ENCODE measurements around the gene STOML1.

The STOML1 gene, protein sequence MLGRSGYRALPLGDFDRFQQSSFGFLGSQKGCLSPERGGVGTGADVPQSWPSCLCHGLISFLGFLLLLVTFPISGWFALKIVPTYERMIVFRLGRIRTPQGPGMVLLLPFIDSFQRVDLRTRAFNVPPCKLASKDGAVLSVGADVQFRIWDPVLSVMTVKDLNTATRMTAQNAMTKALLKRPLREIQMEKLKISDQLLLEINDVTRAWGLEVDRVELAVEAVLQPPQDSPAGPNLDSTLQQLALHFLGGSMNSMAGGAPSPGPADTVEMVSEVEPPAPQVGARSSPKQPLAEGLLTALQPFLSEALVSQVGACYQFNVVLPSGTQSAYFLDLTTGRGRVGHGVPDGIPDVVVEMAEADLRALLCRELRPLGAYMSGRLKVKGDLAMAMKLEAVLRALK

DNA sequence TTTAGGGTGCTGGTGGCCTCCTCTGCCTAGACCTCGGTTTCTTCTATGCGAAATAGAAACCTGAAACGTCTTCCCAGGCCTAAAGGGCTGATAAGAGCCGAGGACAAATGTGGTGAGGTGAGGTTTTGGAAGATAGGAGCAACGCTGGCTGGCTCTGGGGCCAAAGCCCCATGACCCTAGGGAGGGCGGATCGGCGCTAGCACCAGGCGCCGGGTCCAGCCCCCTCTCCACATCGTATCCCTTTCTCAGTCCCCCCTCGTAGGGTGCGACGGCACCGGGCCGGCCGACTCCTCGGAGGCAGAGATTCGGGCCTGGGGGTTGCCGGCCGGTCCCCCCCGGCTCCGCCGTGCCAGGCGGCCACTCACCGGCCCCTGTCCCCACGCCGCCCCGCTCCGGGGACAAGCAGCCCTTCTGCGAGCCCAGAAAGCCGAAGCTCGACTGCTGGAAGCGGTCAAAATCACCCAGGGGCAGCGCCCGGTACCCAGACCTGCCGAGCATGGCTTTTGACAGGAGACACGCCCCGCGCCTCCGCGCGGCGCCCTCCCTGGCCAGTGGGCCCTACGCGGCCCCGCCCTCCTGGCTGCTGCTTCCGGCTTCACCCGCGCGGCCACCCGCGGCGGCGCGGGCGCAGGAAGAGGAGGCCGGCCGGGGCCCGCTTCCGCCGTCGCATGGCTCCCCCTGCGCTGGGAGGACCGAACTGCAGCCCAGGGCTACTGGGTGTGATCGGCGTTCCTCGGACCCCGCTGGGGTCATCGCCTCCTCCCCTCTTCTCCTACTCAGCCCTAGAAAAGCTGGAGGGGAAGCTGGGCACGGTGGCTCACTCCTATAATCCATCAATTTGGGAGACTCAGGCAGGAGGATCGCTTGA lies at the start of gene STOML1:
Gene STOML1 (minus strand): TSS at position 570 of the 868 bp plus-strand sequence. CDS start 72 bp downstream, at position 498.
- no peak for FAIRE-seq

DNA sequence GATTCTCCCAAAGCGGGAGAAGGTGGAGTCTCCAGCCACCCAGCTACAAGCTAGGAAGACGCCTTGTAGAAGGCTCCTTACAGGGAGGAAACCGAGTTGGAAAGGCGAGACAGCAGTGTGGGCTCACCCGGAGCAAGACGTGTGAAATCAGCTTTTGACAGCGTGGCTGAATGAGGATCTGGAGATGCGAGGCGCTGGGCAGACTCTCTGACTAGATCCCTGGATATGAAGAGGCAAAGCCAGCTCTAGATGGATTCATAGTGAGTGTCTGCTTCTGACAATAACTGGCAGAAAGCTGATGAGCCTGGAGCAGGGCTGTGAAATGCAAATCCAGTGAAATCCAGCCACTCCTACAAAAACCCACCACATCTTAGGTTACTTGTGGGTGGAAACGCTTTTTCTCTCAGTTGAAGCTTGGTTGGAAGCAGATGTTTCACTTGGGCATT lies 49.2 kb upstream of the STOML1 start:
- no peak for FAIRE-seq

DNA sequence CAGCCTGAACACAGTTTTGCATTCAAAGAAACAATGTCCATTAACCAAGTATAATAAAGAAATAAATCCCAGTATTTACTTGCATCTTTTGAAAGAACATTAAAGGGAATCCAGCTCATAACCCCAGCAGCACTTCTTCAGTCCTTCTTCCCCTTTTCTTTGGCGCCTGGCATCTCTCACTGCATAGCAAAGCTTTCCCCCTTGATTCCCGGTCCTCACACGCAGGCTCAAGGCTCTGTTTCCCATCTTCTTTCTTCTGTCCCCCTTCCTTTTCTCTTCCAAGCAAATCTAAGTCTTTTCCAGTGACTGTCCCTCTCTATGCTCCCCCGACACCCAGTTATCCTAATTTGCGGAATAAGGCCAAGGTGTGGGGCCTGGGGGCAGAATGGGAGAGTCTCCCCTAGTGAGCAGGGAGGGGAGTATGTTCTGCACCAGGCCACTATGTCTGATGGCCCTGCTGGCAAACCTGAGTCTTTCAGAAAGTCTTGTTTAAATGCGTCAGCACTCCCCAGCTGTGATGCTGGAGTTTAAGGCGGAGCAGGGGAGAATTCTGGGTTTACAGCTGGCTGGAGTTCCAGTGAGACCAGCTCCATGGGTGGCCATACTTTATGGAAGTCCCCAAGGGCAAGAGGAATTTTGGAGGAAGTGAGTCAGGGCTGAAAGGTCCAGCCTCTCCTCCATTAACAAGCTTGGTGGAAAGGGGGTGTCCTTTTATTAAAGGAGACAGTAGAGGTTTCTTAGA lies 48.2 kb upstream of the STOML1 start:
- no peak for FAIRE-seq

DNA sequence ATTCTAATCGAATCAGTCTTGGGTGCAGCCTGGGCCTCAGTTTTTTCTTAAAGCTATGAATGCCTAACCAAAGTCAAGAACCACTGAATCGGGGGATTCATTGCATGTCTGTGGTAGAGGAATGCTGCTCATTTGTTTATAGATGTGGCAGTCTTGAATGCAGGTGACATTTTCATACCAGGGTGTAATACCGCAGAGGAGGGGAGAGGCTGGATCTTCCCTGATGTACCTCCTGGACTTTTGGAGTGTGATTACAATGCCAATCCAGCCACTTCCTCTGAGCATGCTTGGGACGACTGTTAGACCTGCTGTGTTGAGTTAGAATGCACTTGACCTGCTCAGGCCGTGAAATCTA lies 47.5 kb upstream of the STOML1 start:
- FAIRE-seq = no peak

DNA sequence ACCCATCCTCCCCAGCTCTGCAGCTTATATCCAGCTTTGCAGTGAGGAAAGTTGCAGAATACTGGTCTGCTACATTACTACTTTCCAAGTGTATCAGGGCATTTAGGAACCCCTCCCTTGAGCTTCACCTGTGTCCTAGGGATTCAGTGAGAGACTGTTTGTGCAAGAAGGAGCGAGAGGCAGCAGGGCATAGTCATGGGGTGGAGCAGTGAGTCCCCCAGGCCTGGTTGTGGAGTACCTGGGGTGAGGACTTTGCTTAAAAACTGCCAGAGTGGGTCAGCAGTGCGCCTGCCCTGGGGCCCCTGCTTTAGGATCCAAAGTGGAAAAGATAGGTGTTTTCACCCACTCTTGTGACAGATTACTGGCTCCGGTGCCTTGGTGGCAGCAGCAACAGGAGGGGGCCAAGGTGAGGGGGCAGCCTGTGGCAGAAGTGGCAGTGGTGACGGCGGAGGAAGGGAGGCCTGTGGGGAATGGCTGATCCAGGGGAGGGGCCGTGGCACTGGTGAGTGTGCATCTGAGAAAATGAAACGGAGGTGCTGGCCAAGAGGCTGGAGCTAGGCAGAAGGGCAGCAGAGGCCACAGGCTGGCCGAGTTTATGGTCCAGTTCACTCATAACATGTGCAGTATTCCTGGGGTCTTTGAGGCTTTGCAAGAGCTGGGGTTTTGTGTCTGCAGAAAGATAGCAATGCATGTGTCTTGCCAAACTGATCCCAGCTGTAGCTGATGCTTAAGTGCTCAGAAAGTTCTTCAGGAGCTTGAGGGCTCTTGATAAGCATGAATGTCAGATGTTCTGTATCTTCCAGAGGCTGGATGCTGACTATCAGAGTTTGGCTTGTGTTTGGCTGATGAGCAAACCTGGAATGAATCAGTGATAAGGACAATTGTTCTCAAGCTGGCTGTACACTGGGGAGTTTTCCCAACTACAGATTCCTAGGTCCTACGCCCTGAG lies 46.9 kb upstream of the STOML1 start:
- no peak for FAIRE-seq

DNA sequence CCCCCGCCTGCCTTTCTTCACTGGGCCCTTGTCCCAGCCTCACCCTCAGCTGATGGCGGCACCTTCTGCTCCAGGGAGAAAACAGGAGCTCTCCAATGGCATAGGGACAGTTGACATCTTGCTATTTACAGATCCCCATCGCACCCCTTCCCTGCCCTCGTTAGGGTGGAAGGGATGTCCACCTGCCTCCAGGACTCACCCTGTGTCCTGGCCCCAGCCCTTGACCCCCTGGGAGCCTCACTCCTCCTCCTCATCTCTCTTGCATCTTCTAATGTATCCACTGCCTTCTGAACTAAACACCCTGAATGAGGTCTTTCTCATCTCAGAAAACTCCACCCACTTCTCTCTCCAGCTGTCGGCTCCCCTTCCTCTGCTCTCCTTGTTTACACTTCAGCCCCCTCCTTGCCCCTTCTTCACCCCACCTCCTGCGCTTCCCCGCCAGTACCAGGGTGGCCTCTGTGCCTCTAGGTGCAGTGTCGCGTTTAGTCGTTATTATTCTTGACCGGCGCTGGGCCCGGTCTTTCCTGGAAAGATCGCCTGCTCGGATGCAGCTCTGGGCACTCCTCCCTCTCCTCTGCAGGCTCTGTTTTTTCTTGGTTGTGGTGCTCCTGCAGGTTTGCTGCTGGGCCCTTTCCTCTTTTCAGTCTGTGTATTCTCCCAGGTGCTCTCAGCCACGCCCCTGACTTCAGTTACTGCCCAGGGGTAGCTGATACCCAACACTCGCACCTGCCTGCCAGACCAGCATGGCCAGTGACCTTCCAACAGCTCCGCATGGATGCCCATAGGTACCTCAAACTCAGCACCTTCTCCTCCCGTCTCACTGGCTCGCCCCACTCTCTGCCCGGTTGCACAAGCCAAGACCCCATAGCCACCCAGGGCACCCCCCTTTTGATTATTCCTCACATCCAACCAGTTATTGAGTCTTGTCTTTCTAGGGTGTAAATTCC lies 45.3 kb upstream of the STOML1 start:
- no peak for FAIRE-seq

DNA sequence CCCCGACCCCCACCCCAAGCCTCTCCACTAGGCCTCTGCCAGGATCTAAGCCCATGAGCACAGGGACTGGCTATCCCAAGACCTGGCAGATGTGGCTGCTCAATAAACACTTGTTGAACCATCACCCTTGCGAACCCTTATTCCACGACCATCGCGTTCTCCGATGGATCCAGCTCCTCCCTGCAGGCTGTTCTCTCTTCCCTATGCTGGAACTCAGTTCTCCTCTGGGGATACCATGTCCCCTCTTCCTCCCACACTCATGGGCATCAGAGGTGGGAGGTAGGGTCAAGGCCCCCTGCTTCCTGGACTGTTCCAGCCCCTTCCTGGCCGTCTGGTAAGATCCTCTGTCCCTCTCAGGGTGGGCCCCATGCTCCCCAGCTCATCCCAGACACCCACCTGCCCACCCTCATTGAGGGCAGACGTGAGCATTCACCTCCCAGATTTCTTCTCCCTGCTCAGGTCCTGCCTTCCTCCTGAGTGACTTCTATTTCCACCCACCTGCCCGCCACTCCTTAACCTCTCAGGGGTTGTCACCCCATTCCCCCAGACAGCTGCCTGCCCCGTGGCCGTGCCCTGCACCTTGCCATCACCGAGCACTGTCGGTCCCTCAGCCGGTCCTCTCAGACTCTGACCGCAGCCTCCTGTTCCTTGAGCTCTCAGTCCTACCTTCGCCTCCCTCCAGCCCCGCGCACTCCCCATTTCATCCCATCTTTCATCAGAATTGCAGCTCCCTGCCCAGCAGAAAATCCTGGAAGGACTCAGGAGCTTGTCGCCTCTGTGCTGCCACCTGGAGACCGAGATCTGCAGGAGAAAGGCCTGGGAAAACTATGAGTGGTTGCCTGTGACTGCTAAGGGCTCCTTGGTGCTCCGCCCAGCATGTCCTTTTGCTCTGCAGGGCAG lies 44.4 kb upstream of the STOML1 start:
- no peak for FAIRE-seq

DNA sequence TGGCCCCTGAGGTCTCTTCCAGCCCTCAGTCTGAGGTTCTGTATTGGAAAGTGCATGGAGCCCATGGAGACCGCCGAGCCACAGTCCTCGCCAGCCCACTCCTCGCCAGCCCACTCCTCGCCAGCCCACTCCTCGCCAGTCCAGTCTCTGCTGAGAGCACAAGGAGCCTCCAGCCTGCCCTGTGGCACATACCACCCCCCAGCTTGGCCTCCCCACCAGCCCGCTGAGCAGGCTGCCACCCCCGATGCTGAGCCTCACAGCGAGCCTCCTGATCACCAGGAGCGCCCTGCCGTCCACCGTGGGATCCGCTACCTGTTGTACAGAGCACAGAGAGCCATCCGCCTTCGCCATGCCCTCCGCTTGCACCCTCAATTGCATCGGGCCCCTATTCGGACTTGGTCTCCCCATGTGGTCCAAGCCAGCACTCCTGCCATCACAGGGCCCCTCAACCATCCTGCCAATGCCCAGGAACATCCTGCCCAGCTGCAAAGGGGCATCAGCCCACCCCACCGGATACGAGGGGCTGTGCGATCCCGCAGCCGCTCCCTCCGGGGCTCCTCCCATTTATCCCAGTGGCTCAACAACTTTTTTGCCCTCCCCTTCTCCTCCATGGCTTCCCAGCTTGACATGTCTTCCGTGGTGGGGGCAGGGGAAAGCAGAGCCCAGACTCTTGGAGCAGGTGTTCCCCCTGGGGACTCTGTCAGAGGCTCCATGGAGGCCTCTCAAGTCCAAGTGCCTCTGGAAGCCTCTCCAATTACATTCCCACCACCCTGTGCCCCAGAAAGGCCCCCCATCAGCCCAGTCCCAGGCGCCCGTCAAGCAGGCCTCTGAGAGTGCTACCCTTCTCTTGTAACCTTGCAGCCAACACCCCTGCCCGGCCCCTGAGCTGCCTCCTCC lies 43.3 kb upstream of the STOML1 start:
- FAIRE-seq = no peak

DNA sequence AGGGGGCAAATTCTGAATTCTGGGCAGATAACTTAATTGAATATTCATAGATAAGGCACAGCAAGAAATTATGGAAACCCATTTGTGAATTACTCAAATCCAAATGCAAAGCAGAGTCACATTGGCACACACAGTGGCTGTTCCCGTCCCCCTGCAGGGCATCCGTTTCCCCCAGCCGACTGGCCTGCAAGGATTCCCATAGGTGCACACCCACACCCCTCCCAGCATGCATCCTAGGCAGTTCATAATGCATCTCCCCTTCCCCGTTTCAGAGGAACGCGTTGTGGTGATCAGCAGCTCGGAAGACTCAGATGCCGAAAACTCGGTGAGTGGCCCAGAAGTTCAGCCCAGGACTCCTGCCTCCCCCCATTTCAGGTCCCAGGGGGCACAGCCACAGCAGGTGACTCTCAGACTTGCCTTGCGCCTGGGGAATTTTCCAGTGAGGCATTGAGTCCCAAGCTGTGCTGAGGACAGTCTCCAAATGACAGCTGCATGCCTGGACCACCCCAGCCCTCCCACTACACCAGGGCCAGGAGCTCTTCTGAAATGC lies 42.2 kb upstream of the STOML1 start:
- no peak for FAIRE-seq

DNA sequence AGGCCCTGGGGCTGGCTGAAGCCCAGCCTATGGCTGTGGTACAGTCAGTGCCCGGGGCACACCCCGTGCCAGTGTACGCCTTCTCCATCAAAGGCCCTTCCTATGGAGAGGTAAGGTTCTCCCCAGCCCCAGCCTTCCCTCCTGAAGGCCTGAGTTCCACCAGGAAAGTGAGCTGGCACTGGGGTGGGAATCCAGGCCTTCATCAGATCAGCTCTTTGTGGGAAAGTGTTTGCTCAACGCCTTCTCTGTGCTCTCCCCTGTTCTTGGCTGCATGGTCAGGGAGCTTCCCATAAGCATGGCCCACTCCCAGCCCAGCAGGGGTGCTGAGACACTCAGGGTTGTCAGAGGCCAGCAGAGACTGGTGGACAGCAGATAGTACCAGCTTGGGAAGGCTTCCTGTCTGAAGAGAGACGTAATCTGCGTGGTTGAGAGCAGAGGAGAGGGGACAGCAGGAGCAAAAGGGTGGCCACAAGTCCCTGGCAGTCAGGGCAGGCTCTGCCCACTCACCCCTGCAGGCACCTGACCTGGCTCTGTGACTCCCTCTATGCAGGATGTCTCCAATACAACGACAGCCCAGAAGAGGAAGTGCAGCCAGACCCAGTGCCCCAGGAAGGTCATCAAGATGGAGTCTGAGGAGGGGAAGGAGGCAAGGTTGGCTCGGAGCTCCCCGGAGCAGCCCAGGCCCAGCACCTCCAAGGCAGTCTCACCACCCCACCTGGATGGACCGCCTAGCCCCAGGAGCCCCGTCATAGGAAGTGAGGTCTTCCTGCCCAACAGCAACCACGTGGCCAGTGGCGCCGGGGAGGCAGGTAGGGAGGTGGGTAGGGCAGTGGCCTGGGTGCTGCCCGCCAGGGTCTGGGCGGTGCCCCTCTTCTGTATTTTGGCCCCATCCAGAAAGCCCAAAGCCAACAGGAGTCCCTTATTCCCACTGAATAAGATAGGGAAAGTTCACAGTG lies 40.8 kb upstream of the STOML1 start:
- no peak for FAIRE-seq

DNA sequence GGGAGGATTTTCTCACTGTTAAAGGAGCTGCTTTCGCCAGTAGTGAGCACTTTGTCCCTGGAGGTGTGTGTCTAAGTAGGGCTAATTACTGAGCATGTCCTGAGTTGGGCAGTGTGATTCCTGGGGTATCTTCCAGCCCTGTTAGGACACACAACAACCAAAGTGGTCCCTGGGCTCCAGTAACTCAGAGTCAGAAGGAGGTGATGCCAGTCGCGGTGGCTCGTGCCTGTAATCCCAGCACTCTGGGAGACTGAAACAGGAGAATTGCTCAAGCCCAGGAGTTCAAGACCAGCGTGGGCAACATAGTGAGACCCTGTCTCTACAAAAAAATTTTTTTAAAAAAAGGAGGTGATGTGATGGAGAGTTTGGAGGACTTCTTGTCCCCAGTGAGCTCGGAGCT lies 40.0 kb upstream of the STOML1 start:
- no peak for FAIRE-seq

DNA sequence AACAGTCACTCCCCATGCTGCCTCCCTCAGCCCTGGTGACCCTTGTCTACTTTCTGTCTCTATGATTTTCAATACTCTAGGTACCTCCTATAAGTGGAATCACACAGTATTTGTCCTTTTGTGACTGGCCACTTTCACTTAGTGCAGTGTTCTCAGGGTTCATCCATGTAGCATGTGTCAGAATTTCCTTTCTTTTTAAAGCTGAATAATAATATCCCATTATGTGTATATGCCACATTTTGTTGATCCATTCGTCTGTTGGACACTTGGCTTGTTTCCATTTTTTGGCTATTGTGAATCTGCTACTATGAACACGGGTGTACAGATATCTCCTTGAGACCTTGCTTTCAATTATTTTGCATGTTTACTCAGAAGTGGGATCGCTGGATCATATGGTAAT lies 36.6 kb upstream of the STOML1 start:
- no peak for FAIRE-seq

DNA sequence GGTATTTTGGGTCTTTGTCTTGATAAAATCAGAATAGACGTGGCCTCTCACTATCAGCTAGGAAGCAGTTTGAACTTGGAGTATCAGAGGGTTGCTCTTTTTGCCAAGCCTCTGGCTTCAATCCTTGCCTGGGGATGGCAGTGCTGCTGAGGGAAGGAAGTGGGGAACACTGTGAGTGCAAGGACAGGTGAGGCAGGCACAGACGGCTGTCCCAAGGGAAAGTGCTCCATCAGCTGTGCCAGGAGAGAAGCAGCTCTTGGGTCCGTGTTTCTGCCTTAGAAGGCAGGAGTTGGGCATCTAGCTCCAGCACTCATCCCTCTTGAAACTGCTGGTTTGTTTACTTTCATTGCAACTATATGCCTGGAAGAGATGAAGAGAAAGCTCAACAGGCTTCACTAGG lies 35.6 kb upstream of the STOML1 start:
- FAIRE-seq = no peak

DNA sequence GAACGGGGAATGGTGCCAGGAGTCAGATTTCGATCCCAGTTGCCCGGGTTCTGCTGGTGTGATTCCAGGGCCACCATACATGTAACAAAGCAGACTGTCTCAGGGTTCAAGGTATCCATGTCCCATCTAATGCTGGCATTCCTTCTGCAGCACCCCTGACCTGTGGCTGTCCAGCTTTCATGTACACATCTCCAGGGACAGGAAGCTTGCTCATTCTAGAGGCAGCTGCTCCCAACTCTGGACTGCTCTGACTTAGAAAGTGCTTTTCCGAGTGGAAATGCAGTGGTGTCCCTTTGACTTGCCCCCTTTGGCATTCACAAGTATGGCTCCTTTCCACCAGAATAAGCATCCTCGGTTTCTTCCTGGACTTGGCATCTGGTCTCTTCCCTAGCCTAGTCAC lies 33.3 kb upstream of the STOML1 start:
- no peak for FAIRE-seq

DNA sequence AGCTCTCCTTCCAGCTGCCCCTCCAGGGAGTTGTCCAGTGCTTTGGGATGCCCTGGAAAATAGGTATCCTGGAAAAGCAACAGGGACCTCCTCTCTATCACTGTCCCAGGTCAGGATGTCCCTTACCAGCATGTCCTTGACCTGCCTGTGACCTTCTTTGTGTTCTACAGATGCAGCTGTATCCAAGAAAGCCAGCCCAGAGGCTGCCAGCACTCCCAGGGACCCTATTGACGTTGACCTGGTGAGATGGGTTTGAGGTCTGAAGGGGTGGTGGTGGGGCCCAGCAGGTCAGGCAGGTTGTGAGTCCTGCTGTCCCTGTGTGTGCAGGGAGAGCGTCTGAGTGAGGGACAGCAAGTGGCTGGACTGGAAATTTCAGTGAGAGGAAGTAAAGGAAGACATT lies 32.6 kb upstream of the STOML1 start:
- FAIRE-seq = no peak

DNA sequence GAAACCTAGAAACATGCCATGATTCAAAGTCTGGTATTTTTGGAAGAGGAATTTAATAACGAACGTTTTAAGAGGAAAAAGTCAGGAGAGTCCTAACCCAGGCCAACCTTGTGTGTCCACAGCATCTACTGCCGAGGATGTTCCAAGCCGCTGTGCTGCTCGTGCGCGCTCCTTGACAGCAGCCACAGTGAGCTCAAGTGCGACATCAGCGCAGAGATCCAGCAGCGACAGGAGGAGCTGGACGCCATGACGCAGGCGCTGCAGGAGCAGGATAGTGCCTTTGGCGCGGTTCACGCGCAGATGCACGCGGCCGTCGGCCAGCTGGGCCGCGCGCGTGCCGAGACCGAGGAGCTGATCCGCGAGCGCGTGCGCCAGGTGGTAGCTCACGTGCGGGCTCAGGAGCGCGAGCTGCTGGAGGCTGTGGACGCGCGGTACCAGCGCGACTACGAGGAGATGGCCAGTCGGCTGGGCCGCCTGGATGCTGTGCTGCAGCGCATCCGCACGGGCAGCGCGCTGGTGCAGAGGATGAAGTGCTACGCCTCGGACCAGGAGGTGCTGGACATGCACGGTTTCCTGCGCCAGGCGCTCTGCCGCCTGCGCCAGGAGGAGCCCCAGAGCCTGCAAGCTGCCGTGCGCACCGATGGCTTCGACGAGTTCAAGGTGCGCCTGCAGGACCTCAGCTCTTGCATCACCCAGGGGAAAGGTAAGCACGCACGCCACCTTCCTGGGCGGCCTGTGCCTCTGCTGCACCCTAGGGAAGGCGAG lies 30.8 kb upstream of the STOML1 start:
- FAIRE-seq = no peak

All from colon (tissue), 2 donors.